ENCODE data around the gene CHST11.

DNA sequence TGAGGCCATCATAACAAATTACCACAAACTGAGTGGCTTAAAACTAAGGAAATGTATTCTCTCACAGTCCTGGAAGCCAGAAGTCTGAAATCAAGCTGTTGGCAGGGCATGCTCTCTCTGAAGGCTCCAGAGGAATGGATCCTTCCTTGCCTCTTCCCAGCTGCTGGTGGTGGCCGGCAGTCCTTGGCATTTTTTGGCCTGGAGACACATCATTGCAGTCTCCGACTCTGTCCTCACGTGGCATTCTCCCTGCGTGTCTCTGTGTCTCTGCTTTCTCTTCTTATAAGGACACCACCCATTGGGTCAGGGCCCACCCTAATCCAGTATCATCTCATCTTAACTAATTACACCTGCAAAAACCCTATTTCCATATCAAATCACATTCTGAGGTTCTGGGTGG lies 295.3 kb downstream of the CHST11 start:
- TF ChIP-seq, protein P1, sequence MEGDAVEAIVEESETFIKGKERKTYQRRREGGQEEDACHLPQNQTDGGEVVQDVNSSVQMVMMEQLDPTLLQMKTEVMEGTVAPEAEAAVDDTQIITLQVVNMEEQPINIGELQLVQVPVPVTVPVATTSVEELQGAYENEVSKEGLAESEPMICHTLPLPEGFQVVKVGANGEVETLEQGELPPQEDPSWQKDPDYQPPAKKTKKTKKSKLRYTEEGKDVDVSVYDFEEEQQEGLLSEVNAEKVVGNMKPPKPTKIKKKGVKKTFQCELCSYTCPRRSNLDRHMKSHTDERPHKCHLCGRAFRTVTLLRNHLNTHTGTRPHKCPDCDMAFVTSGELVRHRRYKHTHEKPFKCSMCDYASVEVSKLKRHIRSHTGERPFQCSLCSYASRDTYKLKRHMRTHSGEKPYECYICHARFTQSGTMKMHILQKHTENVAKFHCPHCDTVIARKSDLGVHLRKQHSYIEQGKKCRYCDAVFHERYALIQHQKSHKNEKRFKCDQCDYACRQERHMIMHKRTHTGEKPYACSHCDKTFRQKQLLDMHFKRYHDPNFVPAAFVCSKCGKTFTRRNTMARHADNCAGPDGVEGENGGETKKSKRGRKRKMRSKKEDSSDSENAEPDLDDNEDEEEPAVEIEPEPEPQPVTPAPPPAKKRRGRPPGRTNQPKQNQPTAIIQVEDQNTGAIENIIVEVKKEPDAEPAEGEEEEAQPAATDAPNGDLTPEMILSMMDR (IDR thresholded peaks at IDR 0.05) = no peak
- no peak for TF ChIP-seq POLR2AphosphoS5 (IDR thresholded peaks at IDR 0.05)
- no peak for TF ChIP-seq POLR2A (IDR thresholded peaks at IDR 0.05)

All from sigmoid colon (tissue), 4 donors.